ENCODE measurements around the gene AMBP.

DNA sequence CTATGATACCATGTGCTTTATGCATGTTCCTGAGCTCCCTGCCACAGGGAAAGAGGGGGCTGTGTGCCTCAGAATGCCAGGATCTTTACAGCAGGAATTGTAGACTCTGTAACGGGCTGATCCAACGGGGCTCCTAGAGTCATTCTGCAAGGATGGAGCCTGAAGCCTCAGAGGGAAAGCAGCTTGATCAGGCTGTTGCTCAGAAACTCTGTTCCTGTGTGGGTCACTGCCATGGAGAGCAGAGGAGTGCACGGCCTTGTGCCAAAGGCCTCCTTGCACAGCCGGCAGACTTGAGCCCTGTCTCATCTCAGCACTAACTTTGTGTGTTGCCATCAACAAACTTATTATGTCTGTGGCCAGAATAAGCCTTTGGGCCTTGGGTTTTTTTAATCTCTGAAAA is 51.8 kb downstream of the AMBP start:
- TF ChIP-seq, protein P1, sequence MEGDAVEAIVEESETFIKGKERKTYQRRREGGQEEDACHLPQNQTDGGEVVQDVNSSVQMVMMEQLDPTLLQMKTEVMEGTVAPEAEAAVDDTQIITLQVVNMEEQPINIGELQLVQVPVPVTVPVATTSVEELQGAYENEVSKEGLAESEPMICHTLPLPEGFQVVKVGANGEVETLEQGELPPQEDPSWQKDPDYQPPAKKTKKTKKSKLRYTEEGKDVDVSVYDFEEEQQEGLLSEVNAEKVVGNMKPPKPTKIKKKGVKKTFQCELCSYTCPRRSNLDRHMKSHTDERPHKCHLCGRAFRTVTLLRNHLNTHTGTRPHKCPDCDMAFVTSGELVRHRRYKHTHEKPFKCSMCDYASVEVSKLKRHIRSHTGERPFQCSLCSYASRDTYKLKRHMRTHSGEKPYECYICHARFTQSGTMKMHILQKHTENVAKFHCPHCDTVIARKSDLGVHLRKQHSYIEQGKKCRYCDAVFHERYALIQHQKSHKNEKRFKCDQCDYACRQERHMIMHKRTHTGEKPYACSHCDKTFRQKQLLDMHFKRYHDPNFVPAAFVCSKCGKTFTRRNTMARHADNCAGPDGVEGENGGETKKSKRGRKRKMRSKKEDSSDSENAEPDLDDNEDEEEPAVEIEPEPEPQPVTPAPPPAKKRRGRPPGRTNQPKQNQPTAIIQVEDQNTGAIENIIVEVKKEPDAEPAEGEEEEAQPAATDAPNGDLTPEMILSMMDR (IDR thresholded peaks at IDR 0.05; ENCODE audit: low read depth, low read length, missing input control) = no peak
- no peak for TF ChIP-seq EGR1 (IDR thresholded peaks at IDR 0.05; ENCODE audit: low read depth in 2 of 2)
- TF ChIP-seq, protein P2, sequence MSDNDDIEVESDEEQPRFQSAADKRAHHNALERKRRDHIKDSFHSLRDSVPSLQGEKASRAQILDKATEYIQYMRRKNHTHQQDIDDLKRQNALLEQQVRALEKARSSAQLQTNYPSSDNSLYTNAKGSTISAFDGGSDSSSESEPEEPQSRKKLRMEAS (IDR thresholded peaks at IDR 0.05) = no peak
- TF ChIP-seq YY1 (IDR thresholded peaks at IDR 0.05) = no peak
- TF ChIP-seq, protein P3, sequence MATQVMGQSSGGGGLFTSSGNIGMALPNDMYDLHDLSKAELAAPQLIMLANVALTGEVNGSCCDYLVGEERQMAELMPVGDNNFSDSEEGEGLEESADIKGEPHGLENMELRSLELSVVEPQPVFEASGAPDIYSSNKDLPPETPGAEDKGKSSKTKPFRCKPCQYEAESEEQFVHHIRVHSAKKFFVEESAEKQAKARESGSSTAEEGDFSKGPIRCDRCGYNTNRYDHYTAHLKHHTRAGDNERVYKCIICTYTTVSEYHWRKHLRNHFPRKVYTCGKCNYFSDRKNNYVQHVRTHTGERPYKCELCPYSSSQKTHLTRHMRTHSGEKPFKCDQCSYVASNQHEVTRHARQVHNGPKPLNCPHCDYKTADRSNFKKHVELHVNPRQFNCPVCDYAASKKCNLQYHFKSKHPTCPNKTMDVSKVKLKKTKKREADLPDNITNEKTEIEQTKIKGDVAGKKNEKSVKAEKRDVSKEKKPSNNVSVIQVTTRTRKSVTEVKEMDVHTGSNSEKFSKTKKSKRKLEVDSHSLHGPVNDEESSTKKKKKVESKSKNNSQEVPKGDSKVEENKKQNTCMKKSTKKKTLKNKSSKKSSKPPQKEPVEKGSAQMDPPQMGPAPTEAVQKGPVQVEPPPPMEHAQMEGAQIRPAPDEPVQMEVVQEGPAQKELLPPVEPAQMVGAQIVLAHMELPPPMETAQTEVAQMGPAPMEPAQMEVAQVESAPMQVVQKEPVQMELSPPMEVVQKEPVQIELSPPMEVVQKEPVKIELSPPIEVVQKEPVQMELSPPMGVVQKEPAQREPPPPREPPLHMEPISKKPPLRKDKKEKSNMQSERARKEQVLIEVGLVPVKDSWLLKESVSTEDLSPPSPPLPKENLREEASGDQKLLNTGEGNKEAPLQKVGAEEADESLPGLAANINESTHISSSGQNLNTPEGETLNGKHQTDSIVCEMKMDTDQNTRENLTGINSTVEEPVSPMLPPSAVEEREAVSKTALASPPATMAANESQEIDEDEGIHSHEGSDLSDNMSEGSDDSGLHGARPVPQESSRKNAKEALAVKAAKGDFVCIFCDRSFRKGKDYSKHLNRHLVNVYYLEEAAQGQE (IDR thresholded peaks at IDR 0.05) = no peak
